Activated T-cell treated with anti-CD3 and anti-CD28 coated beads for 4 hours (primary cell): ENCODE measurements around the gene ALOX12B.
A peak's percentile ranks its signal among the peaks of the same experiment; 100 is the strongest.

Source experiments
- DNase-seq: peaks from one replicate; pipeline ENCODE4 v3.0.0-alpha.2; 2020

Gene ALOX12B

DNA sequence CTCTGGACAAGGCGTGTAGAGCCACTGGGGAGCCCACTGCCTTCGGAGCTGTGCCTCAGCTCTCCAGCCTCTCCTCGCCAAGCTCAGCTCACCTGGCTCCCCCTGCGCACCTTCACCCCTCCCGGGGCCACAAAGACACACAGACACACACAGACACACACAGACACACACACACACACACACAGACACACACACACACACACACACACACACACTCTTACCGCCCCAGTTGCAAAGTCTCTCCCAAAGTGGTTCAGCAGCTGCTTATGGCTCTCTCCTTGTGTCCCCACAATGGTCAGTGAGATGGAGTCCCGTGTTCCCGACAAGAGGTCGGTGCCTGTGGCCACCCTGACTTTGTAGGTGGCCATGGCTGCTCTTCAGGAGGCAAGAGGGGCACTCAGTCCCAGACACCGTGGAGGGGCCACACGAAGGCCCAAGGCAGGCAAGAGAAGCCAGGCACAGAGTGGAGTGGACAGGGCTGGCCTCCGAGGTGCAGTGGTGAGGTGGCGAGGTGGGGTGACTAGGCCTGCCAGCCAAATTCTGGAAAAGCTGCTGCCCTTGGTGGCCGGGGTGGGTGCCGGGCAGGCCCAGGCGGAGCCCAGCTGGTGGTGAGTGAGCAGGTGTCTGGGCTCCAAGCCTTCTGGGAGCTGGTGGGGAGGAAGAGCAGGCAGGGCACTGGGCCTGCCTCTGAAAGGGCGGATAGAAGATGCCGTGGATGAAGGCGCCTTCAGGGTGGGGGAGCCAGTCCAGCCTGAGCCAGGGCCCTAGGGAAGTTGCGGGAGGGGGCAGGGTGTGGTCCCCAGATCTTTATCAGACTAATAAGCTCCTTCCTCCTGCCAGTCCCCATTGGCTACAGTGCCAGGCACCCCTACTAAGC is at the start of gene ALOX12B:
Gene ALOX12B (minus strand): TSS at position 642 of the 877 bp plus-strand sequence. CDS start 274 bp downstream, at position 368.
- no peak for DNase-seq

DNA sequence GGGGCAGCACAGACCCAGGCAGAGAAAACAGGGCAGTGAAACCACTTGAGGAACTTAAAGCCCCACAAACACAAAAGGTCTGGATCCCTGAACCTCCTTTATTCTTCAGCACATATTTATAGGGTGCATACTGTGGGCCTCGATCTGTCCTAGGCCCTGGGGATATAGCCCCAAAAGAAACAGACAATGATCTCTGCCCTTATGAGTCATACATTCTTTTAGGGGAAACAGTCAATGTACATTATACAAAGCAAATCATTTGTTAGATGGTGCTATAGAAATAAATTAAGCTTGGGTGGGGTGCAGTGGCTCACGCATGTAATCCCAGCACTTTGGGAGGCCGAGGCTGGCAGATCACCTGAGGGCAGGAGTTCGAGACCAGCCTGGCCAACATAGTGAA is 46.4 kb upstream of the ALOX12B start:
- no peak for DNase-seq

DNA sequence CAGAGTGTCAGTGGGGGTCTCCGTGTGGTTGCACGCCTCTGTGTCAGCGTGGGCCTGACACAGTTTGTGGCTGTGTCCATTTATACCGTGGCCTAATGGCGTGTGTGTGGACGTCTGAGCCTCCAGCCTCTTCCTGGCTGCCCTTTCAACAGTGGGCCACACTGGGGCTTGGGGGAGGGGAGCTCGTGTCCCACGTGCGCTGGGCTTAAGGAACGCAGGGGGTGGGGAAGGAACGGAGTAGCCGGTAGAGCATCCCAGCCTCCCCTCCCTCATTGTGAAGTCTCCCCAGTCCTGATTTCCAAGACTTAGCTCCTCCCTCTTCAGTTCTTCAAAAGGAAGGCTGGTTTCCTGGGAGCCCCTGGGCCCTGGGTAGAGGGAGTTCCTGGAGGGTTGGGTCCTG is 45.9 kb upstream of the ALOX12B start:
- DNase-seq, result no peak

DNA sequence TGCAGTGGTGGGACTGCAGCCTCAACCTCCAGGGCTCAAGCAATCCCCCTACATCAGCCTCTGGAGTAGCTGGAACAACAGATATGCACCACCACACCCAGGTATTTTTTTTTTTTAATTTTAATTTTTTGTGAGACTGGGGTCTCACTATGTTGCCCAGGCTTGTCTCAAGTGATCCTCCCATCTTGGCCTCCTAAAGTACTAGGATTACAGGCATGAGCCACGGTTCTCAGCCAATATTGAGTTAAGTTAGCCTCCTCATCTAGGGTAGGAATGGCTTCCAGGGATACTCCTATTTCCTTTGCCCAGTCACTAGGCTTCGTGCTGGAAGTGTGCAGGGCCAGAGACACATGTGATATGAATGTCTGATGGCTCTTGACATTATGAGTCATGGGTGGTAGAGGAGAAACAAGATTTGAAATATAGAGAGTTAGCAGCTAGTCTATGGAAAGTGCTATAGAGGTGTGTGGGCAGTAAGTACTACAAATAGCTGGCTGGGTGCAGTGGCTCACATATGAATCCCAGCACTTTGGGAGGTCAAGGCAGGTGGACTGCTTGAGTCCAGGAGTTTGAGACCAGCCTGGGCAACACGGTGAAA is 44.4 kb upstream of the ALOX12B start:
- DNase-seq, result no peak

DNA sequence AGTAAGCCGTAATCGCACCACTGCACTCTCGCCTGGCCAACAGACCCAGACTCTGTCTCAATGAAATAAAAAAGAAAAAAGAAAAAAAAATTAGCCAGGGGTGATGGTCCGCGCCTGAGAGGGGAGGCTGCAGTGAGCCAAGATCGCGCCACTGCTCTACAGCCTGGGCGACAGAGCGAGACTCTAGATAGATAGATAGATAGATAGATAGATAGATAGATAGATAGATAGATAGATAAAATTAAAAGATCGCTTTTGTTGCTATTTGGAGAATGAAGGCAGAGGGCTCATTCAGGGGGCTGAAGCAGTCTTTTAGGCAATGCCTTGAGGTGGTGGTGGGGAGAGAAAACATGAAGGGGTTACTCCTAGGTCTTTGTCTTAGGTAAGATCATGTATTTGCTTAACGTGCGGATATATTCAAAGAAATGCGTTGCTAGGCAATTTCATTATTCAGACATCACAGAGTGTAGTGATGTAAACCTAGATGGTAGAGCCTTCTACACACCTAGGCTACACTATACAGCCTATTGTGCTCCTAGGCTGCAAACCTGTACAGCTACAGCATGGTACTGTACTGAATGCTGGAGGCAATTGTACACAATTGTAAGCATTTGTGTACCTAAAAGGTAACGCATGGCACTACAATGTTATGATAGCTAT is 40.7 kb upstream of the ALOX12B start:
- DNase-seq, result no peak

DNA sequence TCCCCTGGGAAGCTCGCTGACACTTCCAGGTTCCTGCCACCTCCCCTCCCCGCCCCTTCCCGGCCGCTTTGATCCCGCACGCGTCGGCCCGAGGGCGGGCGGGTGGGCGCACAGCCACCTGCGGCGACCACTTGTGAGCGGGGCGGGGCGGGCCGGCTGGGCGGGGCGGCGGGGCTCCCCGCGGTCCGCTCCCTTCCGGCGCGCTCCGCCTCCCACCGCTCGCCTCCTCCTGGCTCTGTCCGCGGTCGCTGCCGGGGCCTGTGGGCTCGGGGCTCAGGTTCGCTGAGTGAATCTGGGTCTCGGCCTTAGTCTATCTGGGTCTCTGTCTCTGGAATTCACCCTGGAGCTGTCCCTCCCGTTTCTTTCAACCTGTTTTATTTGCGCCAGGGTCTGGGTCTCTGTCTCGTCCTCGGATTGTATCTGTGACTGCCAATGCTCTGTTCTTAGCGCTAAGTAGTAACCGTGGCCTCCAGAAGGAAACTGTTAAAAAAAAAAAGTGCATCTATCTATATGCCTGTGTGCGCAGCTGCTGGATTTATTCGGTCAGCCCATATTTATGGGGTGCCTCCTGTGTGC is 39.1 kb upstream of the ALOX12B start:
- DNase-seq, result no peak

DNA sequence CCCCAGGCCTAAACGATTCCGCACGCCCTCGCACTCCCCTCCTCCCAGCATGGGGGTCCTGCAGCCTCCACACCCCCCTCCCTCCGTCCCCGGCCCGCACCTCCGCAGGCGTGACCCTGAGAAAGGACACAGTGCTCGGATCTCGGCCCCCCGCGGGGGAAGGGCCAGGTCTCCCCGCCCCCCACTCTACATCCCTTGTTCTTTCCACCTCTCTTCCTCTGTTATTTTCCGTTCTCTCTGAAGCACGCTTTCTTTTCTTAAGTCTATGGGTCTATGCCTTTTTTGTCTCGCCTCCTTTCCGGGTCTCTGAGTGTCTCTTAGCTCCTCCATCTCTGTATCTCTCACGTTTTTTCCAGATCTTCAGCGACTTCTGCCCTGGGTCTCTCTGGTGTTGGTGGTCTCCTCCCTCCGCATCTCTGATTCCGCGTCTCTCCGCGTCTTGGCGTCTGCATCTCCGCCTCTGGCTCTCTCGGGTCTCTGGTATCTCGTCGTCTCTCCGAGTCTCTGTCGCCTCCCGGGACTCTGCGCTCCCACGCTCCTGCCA is 38.5 kb upstream of the ALOX12B start:
- DNase-seq, result no peak

DNA sequence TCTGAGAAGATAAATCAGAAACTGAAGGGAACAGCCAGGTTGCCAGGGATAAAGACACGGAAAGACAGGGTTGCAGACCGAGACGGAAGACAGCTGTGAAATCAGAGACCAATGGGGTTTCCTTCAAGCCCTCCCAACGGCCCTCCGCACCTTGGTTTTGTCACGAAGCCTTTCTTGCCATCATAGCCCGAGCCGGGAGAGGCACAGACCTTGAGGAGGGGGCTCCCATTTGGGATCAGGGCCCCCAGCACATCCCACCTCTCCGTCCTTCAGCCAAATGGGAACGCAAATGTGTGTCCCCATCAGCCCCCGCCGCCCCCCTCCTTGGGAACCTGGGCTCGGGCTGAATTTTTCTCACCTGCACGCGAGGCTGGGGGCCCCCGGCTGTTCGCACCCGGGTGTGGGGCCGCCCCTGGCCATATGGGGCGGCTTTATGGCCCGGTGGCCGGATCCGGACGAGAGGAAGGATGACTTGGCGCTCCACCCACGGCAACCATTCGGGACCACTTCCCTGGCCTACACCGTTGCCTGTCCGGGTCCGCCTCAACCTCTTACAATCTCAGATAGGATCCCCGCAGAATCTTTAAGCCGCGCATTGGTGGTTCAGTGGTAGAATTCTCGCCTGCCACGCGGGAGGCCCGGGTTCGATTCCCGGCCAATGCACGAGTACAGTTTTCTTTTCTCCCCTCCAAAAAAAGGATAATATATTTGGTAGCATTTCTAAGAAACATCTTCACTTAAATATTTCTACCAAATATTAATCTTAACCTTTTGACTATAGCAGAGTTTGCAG is 37.8 kb upstream of the ALOX12B start:
- DNase-seq, result peak; percentile 95

DNA sequence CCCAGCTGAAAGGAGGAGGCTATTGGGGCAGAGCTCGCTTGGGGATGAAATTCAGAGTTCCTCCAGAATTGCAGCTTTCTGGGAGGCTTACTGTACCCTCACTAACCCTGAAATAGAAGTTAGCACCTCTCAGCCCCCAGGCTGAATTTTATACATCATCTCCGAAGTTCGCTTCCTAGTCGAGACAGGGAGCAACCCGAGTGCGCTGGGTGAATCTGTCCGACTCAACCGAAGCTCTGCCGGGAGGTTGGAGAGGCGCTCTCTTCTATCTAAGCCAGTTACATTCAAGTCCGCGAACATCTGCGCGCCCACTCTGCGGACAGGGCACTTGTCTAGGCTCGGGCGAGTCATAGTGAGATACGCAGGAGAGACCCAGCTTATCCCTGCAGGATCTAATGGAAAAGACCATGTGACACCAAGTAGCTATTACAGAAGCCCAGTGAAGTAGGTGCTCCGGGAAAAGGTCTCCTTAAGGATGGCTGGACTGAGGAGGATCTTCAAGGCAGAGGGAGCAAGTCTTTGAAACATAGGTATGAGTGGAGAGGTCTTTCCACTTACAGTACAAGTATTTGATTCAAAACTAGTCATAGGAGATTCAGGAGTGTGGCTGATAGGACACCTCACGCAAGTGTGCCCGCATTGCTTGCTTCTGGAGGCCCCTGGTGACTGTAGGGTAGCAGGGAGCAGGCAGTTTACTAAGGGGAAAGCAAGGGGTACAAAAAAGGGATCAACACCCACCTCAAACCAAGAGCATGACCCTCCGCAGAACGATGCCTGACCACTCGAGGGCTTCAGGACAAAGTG is 37.0 kb upstream of the ALOX12B start:
- DNase-seq, result no peak

DNA sequence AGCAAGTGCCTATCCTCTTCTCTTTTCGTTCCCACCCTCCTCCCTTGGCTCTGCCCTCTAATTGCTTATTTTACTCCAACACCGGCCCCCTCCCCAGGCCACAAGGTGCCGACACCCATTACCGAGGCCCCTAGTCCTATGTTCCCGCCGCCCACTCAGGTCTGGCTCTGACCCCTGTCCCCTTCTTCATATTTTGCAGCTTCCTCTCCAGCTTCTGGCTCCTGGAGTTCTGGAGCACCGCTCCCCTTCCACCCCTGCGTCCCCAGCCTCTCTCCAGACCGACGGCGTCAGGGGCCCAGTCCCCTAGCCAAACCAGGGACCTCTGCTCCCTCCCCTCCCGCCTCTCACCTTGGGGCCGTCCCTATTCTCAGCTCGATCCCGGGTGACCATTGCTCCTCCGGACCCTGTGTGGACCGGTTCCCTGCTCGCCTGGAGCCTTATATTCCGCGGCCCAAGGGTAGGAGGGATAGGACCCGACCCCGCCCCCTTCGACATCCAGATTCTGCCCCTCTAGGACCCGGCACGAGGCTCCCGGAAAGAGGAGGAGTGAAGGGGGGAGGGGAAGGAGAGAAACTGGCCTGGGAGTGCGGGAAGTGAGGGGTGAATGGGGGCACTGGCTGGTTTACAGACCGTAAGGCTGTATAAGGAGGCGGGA is 36.3 kb upstream of the ALOX12B start, which contains the start of gene HES7:
Gene HES7 (minus strand): TSS at position 412 of the 655 bp plus-strand sequence. CDS start 22 bp downstream, at position 390.
- no peak for DNase-seq

DNA sequence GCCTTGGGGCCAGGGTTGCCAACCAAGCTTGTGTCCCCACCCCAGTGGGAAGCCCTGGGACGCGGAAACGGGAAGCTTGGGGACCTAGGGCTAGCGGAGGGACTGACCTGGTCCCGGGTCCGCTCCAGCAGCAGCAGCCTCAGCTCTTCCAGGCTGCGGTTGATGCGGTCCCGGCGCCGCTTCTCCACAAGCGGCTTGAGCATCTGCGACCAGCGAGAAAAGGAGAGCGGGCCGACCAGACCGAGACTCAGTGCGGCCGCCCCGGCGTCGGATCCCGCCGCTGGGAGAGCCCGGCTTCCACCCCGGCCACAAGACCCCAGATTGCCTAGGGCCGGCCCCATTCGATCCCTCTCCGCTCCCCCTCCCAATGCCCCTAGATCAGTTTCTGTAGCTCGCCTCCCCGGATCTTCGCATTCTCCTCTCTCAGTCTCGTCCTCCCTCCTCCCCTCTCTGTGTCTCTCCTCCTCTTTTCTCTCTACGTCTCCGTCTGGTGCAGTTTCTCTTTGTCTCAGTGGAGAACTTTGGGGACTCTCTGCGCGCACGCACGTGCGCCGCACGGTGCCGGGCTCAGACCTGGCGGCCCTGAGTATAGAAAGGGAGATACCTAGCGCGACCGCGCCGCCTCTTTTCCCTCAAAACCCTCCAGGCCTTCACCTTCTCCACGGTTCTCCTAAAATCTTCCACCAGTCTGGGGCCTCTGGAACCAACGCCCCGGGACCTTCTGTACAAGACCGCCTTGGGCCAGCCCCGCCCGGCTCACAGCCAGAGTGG is 35.6 kb upstream of the ALOX12B start:
- DNase-seq, result no peak

DNA sequence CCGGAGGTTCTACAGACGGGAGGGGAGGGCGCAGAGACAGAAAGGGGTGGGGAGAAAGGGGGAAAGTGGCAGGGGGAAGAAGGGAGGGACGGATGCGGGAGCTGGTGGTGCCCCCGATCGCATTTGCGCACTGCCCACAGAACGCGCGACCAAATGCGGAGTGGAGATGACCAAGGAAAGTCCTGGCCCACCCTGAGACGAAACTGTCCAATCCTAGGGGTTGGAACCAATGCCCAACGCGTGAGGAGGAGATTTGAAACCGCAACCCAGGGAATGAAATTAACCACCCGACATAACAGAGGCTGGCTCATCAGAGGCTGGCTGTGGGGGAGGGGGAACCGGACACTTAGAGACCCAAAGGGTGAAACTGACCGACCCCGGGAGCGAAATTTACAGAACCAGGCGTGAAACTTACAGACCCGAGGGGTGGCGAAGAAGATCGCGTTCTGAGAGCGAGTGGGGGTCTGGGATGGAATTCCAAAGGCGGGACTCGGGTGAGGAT is 35.0 kb upstream of the ALOX12B start:
- DNase-seq, result no peak

DNA sequence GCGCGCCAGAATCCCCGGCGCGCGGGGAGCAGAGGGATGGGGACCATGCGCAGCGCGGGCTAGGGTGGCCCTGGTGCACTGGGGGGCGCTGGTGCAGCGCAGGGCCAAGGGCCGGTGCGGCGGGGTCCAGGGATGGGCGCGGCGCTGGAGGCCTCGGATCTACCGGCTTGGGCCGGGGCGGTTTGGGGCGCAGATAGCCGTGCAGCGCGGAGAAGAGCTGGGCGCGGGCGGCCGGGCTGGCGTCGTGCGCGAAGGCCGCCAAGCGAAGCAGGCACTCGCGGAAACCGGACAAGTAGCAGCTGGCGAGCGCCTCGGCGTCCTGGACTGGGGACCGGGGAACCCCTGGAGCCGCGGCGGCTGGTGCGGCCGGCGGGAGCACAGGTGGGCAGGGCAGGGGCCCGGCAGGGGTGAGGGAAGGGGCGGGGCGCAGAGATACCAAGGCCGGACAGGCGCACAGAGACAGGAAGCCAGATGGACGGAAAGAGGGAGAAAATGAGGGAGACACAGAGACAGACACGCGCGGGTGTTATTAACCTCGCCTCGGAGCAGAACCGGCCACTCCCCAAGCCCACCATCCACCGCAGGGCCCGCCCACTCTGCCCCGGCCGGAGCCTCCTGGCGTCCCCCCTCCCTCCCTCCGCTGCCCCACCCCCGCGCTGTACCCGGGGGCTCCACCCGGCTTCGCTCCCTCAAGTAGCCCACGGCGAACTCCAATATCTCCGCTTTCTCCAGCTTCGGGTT is 34.3 kb upstream of the ALOX12B start:
- no peak for DNase-seq

DNA sequence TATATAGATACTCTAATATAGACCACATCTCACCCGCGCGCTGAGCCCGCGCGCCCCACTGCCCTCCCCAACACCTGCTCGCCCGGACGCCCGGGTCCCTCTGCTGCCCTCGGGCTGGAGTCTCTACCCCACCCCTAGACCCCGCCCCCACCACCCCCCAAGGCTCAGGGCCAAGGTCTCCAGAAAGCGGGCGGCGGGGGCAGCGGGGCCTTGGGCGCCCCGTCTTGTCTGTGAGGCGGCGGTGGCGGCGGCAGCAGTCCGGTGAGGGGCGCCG is 33.8 kb upstream of the ALOX12B start:
- no peak for DNase-seq

DNA sequence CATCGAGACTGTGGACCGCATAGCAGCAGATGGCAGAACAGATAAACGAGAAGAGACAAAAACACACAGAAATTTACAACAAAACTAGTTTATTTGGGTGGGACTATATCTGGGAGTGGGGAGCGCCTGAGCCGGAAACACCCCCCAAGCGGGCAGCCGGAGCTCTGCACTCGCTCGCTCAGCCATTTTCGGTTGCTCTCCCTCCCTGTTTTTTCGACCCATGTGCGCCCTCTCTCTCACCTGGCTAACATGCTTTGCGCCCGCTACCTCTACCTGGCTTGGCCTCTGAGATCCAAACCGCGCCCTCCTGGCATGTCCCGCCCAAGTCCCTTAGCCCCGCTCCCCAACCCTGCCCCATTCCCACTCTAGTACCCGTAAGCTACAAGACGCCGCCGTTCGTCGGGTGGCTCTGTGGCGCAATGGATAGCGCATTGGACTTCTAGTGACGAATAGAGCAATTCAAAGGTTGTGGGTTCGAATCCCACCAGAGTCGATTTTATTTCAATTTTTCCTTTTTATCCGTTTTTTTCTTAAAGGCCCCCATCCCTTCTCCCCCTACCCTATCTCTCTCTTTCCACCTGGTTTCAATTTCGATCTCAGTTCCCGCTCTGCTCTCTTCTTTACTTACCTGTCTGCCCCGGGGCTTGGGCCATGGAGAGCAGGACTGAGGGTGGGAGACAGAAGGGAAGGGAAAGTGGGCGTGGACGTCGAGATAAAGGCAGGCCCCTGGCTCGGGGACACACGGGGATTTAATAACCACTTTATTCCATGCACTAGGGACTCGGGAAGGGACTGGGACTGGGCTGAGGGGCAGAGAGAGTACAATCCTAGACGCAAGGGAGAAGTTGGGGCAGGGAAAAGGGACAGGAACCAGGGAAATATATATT is 33.2 kb upstream of the ALOX12B start:
- DNase-seq, result peak; percentile 75

DNA sequence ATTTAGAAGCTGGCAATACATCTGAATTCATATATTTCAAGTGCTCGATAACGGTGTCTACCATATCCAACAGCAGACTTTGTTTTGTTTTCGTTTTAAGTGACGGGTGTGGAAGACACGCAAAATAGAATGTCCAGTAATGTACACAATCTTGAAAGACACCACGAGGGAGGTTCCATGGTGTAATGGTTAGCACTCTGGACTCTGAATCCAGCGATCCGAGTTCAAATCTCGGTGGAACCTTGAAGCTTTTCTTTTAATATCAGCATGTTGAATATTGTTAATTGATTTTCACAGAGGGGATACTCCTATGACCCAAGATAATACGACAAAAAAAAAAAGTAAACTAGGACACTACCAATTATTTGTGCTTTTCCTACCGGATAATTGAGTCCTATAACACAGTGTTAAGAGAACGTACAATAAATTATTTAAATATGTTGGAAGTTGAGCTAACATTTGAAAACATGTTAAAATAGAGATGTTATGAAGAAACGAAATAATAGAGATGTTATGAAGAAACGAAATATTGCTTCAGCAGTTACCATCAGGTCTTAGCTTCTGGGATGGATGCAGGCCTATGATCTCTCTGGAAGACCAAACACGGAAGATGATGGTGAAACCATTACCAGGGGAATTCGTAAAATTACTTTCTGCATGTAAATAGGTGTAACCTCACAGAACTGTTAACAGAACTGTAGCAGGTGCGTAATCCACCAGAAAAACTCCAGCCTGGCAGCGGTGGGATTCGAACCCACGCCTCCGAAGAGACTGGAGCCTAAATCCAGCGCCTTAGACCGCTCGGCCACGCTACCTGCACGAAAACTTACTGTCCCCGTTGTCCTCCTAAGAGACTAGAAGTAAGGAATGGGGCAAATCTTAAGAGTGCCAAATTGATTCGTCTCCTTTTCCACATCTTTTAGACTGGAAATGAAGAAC is 32.3 kb upstream of the ALOX12B start:
- peak; percentile 81 for DNase-seq
